ENCODE data around the gene ERGIC1. TPM values are rescaled to one million over a fixed set of nuclear protein-coding genes. Genes with fewer than 3 reads are reported as not detected.

ERGIC1 gene
- total RNA-seq, 1 donor from 2014 or later = 131 TPM

- FAIRE-seq = no peak
- H3K4me3 ChIP-seq (ENCODE audit: insufficient read depth, low read depth, low read length) = no peak overlapping the region
Observed at GRCh38 chr5:172901012-172901780, 67.1 kb downstream of the ERGIC1 start.

GRCh38 chr5:172901788-172902496 lies 67.9 kb downstream of the ERGIC1 start:
- Mint-ChIP-seq H3K9me3 (ENCODE audit: unreplicated experiment) (no peaks in the 10 kb centered on the region), H3K36me3 (ENCODE audit: low read depth, unreplicated experiment) (peaks cover 13% of the 10 kb centered on the region), H3K4me1 (ENCODE audit: low read depth, unreplicated experiment) (peaks cover 59% of the 10 kb centered on the region), H3K27me3 (ENCODE audit: low read depth, unreplicated experiment) (no peaks in the 10 kb centered on the region), H3K4me3 (ENCODE audit: unreplicated experiment) (no peak overlapping the region), H3K27ac (ENCODE audit: unreplicated experiment) (peak overlapping the region; percentile 92)
- H4K20me1 ChIP-seq (ENCODE audit: insufficient read depth, low read length) = no peaks in the 10 kb centered on the region
- H3K4me3 ChIP-seq (ENCODE audit: insufficient read depth, low read depth, low read length) = no peak overlapping the region
- no peak for TF ChIP-seq EZH2 (IDR thresholded peaks at IDR 0.05; ENCODE audit: insufficient read depth, low read length)
- TF ChIP-seq, protein P1, sequence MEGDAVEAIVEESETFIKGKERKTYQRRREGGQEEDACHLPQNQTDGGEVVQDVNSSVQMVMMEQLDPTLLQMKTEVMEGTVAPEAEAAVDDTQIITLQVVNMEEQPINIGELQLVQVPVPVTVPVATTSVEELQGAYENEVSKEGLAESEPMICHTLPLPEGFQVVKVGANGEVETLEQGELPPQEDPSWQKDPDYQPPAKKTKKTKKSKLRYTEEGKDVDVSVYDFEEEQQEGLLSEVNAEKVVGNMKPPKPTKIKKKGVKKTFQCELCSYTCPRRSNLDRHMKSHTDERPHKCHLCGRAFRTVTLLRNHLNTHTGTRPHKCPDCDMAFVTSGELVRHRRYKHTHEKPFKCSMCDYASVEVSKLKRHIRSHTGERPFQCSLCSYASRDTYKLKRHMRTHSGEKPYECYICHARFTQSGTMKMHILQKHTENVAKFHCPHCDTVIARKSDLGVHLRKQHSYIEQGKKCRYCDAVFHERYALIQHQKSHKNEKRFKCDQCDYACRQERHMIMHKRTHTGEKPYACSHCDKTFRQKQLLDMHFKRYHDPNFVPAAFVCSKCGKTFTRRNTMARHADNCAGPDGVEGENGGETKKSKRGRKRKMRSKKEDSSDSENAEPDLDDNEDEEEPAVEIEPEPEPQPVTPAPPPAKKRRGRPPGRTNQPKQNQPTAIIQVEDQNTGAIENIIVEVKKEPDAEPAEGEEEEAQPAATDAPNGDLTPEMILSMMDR (IDR thresholded peaks at IDR 0.05; ENCODE audit: insufficient read depth, low read depth, low read length) = no peak
- peak overlapping the region; percentile 90 for H3K9ac ChIP-seq (ENCODE audit: low read length)
- H3K27ac ChIP-seq (ENCODE audit: low read depth, low read length) = peak overlapping the region; percentile 100
- DNase-seq (ENCODE audit: low read depth) (peak; percentile 57), FAIRE-seq (no peak)
- H3K36me3 ChIP-seq (ENCODE audit: insufficient read depth, low read length) = no peaks in the 10 kb centered on the region
- peak overlapping the region; percentile 29 for H3K4me2 ChIP-seq (ENCODE audit: low read length)
- H3K27me3 ChIP-seq (ENCODE audit: insufficient read depth, low read length) = no peaks in the 10 kb centered on the region
- no peaks in the 10 kb centered on the region for H3K9me3 ChIP-seq (ENCODE audit: insufficient read depth, low read depth, low read length)
- peaks cover 91% of the 10 kb centered on the region for H3K4me1 ChIP-seq (ENCODE audit: insufficient read depth, low read length)
- H3K79me2 ChIP-seq (ENCODE audit: insufficient read depth, low read length) = peaks cover 7% of the 10 kb centered on the region
- H2AFZ ChIP-seq (ENCODE audit: low read depth, low read length) = no peak overlapping the region

More at GRCh38 chr5:172901012-172901780, 67.1 kb downstream of the ERGIC1 start:
- Histone ChIP-seq H3K27me3 (ENCODE audit: insufficient read depth, low read length) (no peaks in the 10 kb centered on the region), H3K36me3 (ENCODE audit: insufficient read depth, low read length) (peaks cover 4% of the 10 kb centered on the region), H2AFZ (ENCODE audit: low read depth, low read length) (no peak overlapping the region), H3K4me1 (ENCODE audit: insufficient read depth, low read length) (peaks cover 90% of the 10 kb centered on the region), H3K4me2 (ENCODE audit: low read length) (peak overlapping the region; percentile 20), H3K27ac (ENCODE audit: low read depth, low read length) (peak overlapping the region; percentile 100), H3K9ac (ENCODE audit: low read length) (peak overlapping the region; percentile 90), H3K79me2 (ENCODE audit: insufficient read depth, low read length) (peaks cover 14% of the 10 kb centered on the region), H4K20me1 (ENCODE audit: insufficient read depth, low read length) (no peaks in the 10 kb centered on the region), H3K9me3 (ENCODE audit: insufficient read depth, low read depth, low read length) (no peaks in the 10 kb centered on the region)
- Mint-ChIP-seq H3K27me3 (ENCODE audit: low read depth, unreplicated experiment) (no peaks in the 10 kb centered on the region), H3K9me3 (ENCODE audit: unreplicated experiment) (no peaks in the 10 kb centered on the region), H3K4me3 (ENCODE audit: unreplicated experiment) (no peak overlapping the region), H3K27ac (ENCODE audit: unreplicated experiment) (peak overlapping the region; percentile 90), H3K36me3 (ENCODE audit: low read depth, unreplicated experiment) (peaks cover 13% of the 10 kb centered on the region), H3K4me1 (ENCODE audit: low read depth, unreplicated experiment) (peaks cover 62% of the 10 kb centered on the region)
- DNase-seq (ENCODE audit: low read depth) = peak; percentile 98
- TF ChIP-seq EZH2 (IDR thresholded peaks at IDR 0.05; ENCODE audit: insufficient read depth, low read length) = no peak
- TF ChIP-seq, protein P1 (IDR thresholded peaks at IDR 0.05; ENCODE audit: insufficient read depth, low read depth, low read length) = no peak

Measured in astrocyte (in vitro differentiated cells and primary cell).